ENCODE results near the gene B3GLCT. TPM values are rescaled to one million over a fixed set of nuclear protein-coding genes. Genes with fewer than 3 reads are reported as not detected.

The B3GLCT gene
- total and polyA plus RNA-seq, 2 experiments from 2014 or later = 2.2 to 4.4 TPM

- TF ChIP-seq, protein P1, sequence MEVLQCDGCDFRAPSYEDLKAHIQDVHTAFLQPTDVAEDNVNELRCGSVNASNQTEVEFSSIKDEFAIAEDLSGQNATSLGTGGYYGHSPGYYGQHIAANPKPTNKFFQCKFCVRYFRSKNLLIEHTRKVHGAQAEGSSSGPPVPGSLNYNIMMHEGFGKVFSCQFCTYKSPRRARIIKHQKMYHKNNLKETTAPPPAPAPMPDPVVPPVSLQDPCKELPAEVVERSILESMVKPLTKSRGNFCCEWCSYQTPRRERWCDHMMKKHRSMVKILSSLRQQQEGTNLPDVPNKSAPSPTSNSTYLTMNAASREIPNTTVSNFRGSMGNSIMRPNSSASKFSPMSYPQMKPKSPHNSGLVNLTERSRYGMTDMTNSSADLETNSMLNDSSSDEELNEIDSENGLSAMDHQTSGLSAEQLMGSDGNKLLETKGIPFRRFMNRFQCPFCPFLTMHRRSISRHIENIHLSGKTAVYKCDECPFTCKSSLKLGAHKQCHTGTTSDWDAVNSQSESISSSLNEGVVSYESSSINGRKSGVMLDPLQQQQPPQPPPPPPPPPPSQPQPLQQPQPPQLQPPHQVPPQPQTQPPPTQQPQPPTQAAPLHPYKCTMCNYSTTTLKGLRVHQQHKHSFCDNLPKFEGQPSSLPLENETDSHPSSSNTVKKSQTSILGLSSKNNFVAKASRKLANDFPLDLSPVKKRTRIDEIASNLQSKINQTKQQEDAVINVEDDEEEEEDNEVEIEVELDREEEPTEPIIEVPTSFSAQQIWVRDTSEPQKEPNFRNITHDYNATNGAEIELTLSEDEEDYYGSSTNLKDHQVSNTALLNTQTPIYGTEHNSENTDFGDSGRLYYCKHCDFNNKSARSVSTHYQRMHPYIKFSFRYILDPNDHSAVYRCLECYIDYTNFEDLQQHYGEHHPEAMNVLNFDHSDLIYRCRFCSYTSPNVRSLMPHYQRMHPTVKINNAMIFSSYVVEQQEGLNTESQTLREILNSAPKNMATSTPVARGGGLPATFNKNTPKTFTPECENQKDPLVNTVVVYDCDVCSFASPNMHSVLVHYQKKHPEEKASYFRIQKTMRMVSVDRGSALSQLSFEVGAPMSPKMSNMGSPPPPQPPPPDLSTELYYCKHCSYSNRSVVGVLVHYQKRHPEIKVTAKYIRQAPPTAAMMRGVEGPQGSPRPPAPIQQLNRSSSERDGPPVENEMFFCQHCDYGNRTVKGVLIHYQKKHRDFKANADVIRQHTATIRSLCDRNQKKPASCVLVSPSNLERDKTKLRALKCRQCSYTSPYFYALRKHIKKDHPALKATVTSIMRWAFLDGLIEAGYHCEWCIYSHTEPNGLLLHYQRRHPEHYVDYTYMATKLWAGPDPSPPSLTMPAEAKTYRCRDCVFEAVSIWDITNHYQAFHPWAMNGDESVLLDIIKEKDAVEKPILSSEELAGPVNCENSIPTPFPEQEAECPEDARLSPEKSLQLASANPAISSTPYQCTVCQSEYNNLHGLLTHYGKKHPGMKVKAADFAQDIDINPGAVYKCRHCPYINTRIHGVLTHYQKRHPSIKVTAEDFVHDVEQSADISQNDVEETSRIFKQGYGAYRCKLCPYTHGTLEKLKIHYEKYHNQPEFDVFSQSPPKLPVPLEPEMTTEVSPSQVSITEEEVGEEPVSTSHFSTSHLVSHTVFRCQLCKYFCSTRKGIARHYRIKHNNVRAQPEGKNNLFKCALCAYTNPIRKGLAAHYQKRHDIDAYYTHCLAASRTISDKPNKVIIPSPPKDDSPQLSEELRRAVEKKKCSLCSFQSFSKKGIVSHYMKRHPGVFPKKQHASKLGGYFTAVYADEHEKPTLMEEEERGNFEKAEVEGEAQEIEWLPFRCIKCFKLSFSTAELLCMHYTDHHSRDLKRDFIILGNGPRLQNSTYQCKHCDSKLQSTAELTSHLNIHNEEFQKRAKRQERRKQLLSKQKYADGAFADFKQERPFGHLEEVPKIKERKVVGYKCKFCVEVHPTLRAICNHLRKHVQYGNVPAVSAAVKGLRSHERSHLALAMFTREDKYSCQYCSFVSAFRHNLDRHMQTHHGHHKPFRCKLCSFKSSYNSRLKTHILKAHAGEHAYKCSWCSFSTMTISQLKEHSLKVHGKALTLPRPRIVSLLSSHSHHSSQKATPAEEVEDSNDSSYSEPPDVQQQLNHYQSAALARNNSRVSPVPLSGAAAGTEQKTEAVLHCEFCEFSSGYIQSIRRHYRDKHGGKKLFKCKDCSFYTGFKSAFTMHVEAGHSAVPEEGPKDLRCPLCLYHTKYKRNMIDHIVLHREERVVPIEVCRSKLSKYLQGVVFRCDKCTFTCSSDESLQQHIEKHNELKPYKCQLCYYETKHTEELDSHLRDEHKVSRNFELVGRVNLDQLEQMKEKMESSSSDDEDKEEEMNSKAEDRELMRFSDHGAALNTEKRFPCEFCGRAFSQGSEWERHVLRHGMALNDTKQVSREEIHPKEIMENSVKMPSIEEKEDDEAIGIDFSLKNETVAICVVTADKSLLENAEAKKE (CRISPR knock-in tag; IDR thresholded peaks at IDR 0.05) = no peak
Measured at GRCh38 chr13:31276421-31276820, 76.6 kb downstream of the B3GLCT start (continued).

DNA sequence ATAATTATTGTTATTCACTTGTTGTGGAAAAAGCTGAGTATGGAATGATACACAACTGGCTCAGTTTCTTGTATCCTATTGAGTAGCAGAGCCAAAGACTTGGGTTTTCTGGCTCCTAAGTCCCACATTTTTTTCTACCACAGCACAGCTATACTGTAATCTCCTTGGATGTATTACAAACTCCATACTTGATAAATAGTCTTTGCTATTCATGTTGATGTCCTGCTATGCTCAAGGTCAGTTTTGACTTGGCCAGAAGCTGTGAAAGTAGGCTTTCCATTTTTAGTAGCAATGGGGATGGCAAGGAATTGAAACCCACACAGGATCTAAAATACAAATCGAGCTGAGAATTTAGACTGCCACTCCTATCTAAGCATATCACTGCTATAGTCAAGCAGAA, 79.1 kb downstream of the B3GLCT start:
- H3K36me3 ChIP-seq (ENCODE audit: insufficient read depth) = peaks cover 7% of the 10 kb centered on the region; the same call in 1 of the 2 replicates
- no peak overlapping the region for H3K4me3 ChIP-seq
- H3K4me1 Mint-ChIP-seq = no peaks in the 10 kb centered on the region
- H3K79me2 ChIP-seq (replicated peaks; ENCODE audit: insufficient read depth) = no peaks in the 10 kb centered on the region
- peaks cover 23% of the 10 kb centered on the region for H3K9me3 Mint-ChIP-seq
- no peaks in the 10 kb centered on the region for H3K9me2 ChIP-seq (ENCODE audit: insufficient read depth)
- H3K27me3 Mint-ChIP-seq (ENCODE audit: insufficient read depth, low read depth, poor library complexity) = no peaks in the 10 kb centered on the region
- no peaks in the 10 kb centered on the region for H3F3A ChIP-seq (replicated peaks; ENCODE audit: low read depth)
- H2AFZ ChIP-seq = no peak overlapping the region
- H3K4me3 Mint-ChIP-seq = no peak overlapping the region
- no peaks in the 10 kb centered on the region; the same call in 1 of the 2 replicates for H4K20me1 ChIP-seq (replicated peaks; ENCODE audit: insufficient read depth)
- H3K4me2 ChIP-seq = no peak overlapping the region
- H3K4me1 ChIP-seq (ENCODE audit: insufficient read depth) = no peaks in the 10 kb centered on the region
- DNase-seq (ENCODE audit: low spot score) (no peak), ATAC-seq (no peak)
- H3K27me3 ChIP-seq (ENCODE audit: insufficient read depth) = no peaks in the 10 kb centered on the region
- peaks cover 27% of the 10 kb centered on the region for H3K36me3 Mint-ChIP-seq (ENCODE audit: low read depth)
- H3K27ac Mint-ChIP-seq = no peak overlapping the region
- no peak overlapping the region for H3K27ac ChIP-seq (ENCODE audit: low read depth)
- no peak for TF ChIP-seq STAT1 (IDR thresholded peaks at IDR 0.05; ENCODE audit: unreplicated experiment)
- TF ChIP-seq, protein P2, sequence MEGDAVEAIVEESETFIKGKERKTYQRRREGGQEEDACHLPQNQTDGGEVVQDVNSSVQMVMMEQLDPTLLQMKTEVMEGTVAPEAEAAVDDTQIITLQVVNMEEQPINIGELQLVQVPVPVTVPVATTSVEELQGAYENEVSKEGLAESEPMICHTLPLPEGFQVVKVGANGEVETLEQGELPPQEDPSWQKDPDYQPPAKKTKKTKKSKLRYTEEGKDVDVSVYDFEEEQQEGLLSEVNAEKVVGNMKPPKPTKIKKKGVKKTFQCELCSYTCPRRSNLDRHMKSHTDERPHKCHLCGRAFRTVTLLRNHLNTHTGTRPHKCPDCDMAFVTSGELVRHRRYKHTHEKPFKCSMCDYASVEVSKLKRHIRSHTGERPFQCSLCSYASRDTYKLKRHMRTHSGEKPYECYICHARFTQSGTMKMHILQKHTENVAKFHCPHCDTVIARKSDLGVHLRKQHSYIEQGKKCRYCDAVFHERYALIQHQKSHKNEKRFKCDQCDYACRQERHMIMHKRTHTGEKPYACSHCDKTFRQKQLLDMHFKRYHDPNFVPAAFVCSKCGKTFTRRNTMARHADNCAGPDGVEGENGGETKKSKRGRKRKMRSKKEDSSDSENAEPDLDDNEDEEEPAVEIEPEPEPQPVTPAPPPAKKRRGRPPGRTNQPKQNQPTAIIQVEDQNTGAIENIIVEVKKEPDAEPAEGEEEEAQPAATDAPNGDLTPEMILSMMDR (conservative IDR thresholded peaks at IDR 0.05; ENCODE audit: low read depth in 2 of 2) = no peak
- TF ChIP-seq NANOG (IDR thresholded peaks at IDR 0.05; ENCODE audit: borderline replicate concordance) = no peak
- TF ChIP-seq POLR2AphosphoS5 (IDR thresholded peaks at IDR 0.05; ENCODE audit: low read depth) = no peak
- no peak for TF ChIP-seq JUNB (IDR thresholded peaks at IDR 0.05; ENCODE audit: unreplicated experiment)
- TF ChIP-seq, protein P1 (CRISPR knock-in tag; IDR thresholded peaks at IDR 0.05) = no peak
- TF ChIP-seq CREB1 (CRISPR knock-in tag; IDR thresholded peaks at IDR 0.05; ENCODE audit: low read depth) = no peak
- no peak for TF ChIP-seq EZH2phosphoT487 (IDR thresholded peaks at IDR 0.05; ENCODE audit: unreplicated experiment)
- TF ChIP-seq ZNF331 (CRISPR knock-in tag; IDR thresholded peaks at IDR 0.05; ENCODE audit: low read depth) = no peak
